DND-41 (cell line): ENCODE results near the gene AKNA.

Source experiments
- ATAC-seq: fragments of 200-7000 bp; cut with Tn5 transposase; 3 replicates; pipeline ENCODE4 v1.9.1; 2021; ENCODE audit warnings: low read depth; ENCODE audit not compliant: insufficient read depth
- DNase-seq: peaks from one replicate; pipeline ENCODE4 v3.0.0-alpha.2; 2020
- H2AFZ ChIP-seq: 2 replicates; pipeline ENCODE4 v1.6.0; 2012; ENCODE audit warnings: low read depth, low read length
- H3K27ac ChIP-seq: 2 replicates; pipeline ENCODE4 v1.5.1; 2012; ENCODE audit warnings: low read length, inconsistent platforms
- H3K27me3 ChIP-seq: fragments of 200-600 bp; sonication (generic); 2 replicates; pipeline ENCODE4 v1.6.0; 2012; ENCODE audit warnings: low read length, mild to moderate bottlenecking, inconsistent platforms; ENCODE audit not compliant: insufficient read depth, poor library complexity
- H3K36me3 ChIP-seq: 2 replicates; pipeline ENCODE4 v1.5.1; 2012; ENCODE audit warnings: low read length, inconsistent platforms; ENCODE audit not compliant: insufficient read depth
- H3K4me1 ChIP-seq: 2 replicates; pipeline ENCODE4 v1.5.1; 2012; ENCODE audit warnings: mild to moderate bottlenecking, low read length; ENCODE audit not compliant: insufficient read depth
- H3K4me2 ChIP-seq: 2 replicates; pipeline ENCODE4 v1.6.0; 2012; ENCODE audit warnings: mild to moderate bottlenecking, moderate library complexity, low read length, inconsistent platforms; ENCODE audit not compliant: insufficient read depth
- H3K4me3 ChIP-seq, 2 experiments: fragments of 200-600 bp in 1 of 2; shearing (Covaris generic) in 1 of 2; 2 replicates each; pipeline ENCODE4 v1.5.1; 2012 to 2016; ENCODE audit warnings: inconsistent platforms in 2 of 2, low read length in 2 of 2, mild to moderate bottlenecking in 2 of 2, low read depth in 1 of 2, moderate library complexity in 1 of 2
- H3K79me2 ChIP-seq: 2 replicates; pipeline ENCODE4 v1.6.0; 2012; ENCODE audit warnings: low read length, inconsistent platforms; ENCODE audit not compliant: insufficient read depth
- H3K9ac ChIP-seq: 2 replicates; pipeline ENCODE4 v1.6.0; 2012; ENCODE audit warnings: low read depth, mild to moderate bottlenecking, inconsistent platforms, low read length, moderate library complexity
- H3K9me3 ChIP-seq: 2 replicates; pipeline ENCODE4 v1.5.1; 2012; ENCODE audit warnings: low read length, moderate library complexity, mild to moderate bottlenecking, inconsistent platforms; ENCODE audit not compliant: insufficient read depth, severe bottlenecking
- H4K20me1 ChIP-seq: 2 replicates; pipeline ENCODE4 v1.6.0; 2012; ENCODE audit warnings: low read length; ENCODE audit not compliant: insufficient read depth
- EZH2 ChIP-seq: IDR thresholded peaks from 3 replicates; pipeline ENCODE4 v1.6.1; 2012; ENCODE audit warnings: borderline replicate concordance, low read depth, mild to moderate bottlenecking, moderate library complexity, low read length, inconsistent platforms; ENCODE audit not compliant: severe bottlenecking
- TF ChIP-seq, protein P1 (sequence below): IDR thresholded peaks from 2 replicates; pipeline ENCODE4 v1.5.1; 2012; ENCODE audit warnings: borderline replicate concordance, low read length, moderate library complexity, mild to moderate bottlenecking; ENCODE audit not compliant: poor library complexity, severe bottlenecking; ENCODE audit errors: extremely low read depth

Gene AKNA

DNA sequence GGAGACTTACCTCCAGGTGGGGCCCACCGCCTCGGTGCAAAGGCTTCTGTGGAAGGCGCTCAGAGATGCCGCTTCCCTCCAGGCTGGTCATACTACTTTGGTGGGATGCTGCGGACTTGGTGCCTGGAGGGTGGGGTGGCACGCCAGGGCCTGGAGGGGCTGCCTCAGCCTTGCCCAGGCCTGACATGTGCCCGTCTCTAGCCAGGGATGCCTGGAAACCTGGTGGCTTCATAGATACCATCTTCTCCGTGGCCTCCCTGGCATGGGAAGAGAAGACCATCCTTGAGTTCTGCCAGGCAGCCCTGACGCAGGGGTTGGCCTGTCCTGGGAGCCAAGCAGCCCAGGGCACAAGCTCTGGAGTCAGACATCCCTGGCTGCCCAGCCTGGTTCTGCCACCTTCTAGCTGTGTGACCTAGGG, 29.9 kb downstream of the AKNA start:
- Histone ChIP-seq H3K36me3 (peaks cover 90% of the 10 kb centered on the region), H3K27ac (no peak overlapping the region), H2AFZ (no peak overlapping the region), H3K9me3 (no peaks in the 10 kb centered on the region), H3K4me3 (no peak overlapping the region), H3K79me2 (no peaks in the 10 kb centered on the region), H3K9ac (no peak overlapping the region), H3K27me3 (no peaks in the 10 kb centered on the region), H3K4me1 (no peaks in the 10 kb centered on the region), H4K20me1 (no peaks in the 10 kb centered on the region), H3K4me2 (no peak overlapping the region)
- TF ChIP-seq, protein P1, sequence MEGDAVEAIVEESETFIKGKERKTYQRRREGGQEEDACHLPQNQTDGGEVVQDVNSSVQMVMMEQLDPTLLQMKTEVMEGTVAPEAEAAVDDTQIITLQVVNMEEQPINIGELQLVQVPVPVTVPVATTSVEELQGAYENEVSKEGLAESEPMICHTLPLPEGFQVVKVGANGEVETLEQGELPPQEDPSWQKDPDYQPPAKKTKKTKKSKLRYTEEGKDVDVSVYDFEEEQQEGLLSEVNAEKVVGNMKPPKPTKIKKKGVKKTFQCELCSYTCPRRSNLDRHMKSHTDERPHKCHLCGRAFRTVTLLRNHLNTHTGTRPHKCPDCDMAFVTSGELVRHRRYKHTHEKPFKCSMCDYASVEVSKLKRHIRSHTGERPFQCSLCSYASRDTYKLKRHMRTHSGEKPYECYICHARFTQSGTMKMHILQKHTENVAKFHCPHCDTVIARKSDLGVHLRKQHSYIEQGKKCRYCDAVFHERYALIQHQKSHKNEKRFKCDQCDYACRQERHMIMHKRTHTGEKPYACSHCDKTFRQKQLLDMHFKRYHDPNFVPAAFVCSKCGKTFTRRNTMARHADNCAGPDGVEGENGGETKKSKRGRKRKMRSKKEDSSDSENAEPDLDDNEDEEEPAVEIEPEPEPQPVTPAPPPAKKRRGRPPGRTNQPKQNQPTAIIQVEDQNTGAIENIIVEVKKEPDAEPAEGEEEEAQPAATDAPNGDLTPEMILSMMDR = no peak
- TF ChIP-seq EZH2 = no peak
- no peak for ATAC-seq
- DNase-seq = no peak

DNA sequence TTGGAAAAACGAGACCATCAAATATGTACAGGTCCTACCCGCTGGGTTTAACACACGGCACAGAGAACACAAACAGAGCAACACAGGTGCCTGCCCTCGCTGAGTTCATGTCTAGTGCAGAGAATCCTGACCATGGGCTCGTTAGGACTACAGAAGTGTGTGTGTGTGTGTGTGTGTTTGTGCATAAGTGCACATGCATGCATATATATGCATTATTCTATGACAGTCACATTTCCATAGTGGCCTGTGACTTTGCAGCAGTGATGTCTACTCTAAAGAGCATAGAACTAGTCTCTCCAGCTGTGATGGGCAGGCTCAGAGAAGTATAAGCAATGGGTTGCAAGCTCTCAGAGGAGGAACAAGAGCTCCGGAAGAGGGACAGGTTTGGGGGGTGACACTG, 30.4 kb downstream of the AKNA start:
- no peak overlapping the region for H2AFZ ChIP-seq
- no peak for ATAC-seq
- no peaks in the 10 kb centered on the region for H3K27me3 ChIP-seq
- H3K27ac ChIP-seq = no peak overlapping the region
- H3K9me3 ChIP-seq = no peaks in the 10 kb centered on the region
- no peak overlapping the region for H3K9ac ChIP-seq
- H4K20me1 ChIP-seq = no peaks in the 10 kb centered on the region
- no peaks in the 10 kb centered on the region for H3K79me2 ChIP-seq
- H3K4me2 ChIP-seq = no peak overlapping the region
- no peak for DNase-seq
- TF ChIP-seq, protein P1 = no peak
- no peak for TF ChIP-seq EZH2
- no peaks in the 10 kb centered on the region for H3K4me1 ChIP-seq
- H3K4me3 ChIP-seq = no peak overlapping the region
- H3K36me3 ChIP-seq = peaks cover 89% of the 10 kb centered on the region

DNA sequence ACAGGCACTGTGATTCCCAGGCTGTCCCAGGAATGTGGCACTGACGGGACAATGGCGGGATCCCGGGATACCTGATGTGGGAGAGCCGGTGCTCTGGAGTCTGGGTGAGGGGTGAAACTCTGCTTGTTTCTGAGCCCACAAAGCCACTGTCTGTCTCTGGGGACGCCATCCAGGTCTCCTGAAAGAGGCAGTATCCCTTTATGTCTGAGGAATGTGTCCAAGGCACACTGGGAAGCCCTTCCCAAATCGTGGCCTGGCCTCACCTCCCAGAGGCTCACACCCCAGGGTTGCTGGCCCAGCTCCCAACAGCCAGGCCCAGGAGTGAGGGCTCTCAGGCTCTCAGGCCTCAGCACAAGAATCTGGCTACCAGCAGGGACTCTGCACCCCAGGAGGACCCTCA, 31.0 kb downstream of the AKNA start:
- Histone ChIP-seq H3K4me1 (no peaks in the 10 kb centered on the region), H3K9ac (no peak overlapping the region), H3K4me3 (no peak overlapping the region), H2AFZ (no peak overlapping the region), H3K9me3 (no peaks in the 10 kb centered on the region), H3K79me2 (no peaks in the 10 kb centered on the region), H4K20me1 (no peaks in the 10 kb centered on the region), H3K27me3 (no peaks in the 10 kb centered on the region), H3K27ac (no peak overlapping the region), H3K36me3 (peaks cover 89% of the 10 kb centered on the region), H3K4me2 (no peak overlapping the region)
- DNase-seq (no peak), ATAC-seq (no peak)
- TF ChIP-seq, protein P1 = no peak
- TF ChIP-seq EZH2 = no peak

DNA sequence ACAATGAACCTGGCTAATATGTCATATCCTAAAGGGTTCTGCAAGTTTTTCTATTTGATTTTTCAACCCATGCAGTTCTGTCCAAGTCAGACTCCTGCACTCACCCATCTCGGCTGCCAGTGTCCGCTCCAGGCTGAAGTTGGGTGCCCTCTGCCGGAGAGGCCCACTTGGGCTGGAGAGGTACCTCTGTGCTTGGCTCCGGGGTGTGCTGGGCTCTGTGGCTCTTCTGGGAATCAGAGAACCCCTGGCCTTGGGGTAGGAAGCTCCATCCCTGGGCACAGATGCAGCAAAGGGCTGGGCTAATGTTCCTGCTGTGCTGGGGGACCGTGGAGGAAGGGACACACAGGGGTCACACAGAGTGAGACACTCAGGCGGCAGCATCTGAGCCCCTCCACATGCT, 32.0 kb downstream of the AKNA start:
- no peak overlapping the region for H3K27ac ChIP-seq
- H3K4me3 ChIP-seq = no peak overlapping the region
- no peak overlapping the region for H3K4me2 ChIP-seq
- H3K4me1 ChIP-seq = no peaks in the 10 kb centered on the region
- H4K20me1 ChIP-seq = no peaks in the 10 kb centered on the region
- H3K9ac ChIP-seq = no peak overlapping the region
- H3K36me3 ChIP-seq = peaks cover 85% of the 10 kb centered on the region
- ATAC-seq (no peak), DNase-seq (no peak)
- H3K27me3 ChIP-seq = no peaks in the 10 kb centered on the region
- H2AFZ ChIP-seq = no peak overlapping the region
- H3K79me2 ChIP-seq = no peaks in the 10 kb centered on the region
- TF ChIP-seq, protein P1 = no peak
- no peak for TF ChIP-seq EZH2
- no peaks in the 10 kb centered on the region for H3K9me3 ChIP-seq
